Activated CD8-positive, alpha-beta memory T cell treated with anti-CD3 and anti-CD28 coated beads, Interleukin-2, amount 50 U/mL, for 48 hours (primary cell): ENCODE measurements around the gene CEP120.

Source experiments
- DNase-seq: peaks from one replicate; pipeline ENCODE4 v3.0.0-alpha.2; 2020

Gene CEP120

GRCh38 chr5:123297866-123298265, 125.3 kb downstream of the CEP120 start:
- DNase-seq: no peak

GRCh38 chr5:123297198-123297831, 125.9 kb downstream of the CEP120 start:
- no peak for DNase-seq
